Measurements from ENCODE around the gene KAT6B.

Gene KAT6B

GRCh38 chr10:74924251-74924963 lies 98.0 kb downstream of the KAT6B start:
- DNase-seq = no peak

GRCh38 chr10:74925291-74925690 lies 98.9 kb downstream of the KAT6B start:
- DNase-seq = no peak

- no peak for DNase-seq
These were observed 99.3 kb downstream of the KAT6B start for GRCh38 chr10:74925708-74926107.

GRCh38 chr10:74926791-74927585 lies 100.6 kb downstream of the KAT6B start:
- no peak for DNase-seq

- DNase-seq = no peak
These were observed 101.3 kb downstream of the KAT6B start for GRCh38 chr10:74927701-74928100.

- DNase-seq = no peak
These were observed 102.4 kb downstream of the KAT6B start for GRCh38 chr10:74928742-74929191.

- no peak for DNase-seq
These were observed 102.8 kb downstream of the KAT6B start for GRCh38 chr10:74929197-74929596.

- no peak for DNase-seq
These were observed 104.6 kb downstream of the KAT6B start for GRCh38 chr10:74930965-74931364.

GRCh38 chr10:74932648-74933047 lies 106.2 kb downstream of the KAT6B start:
- no peak for DNase-seq

GRCh38 chr10:74934100-74934812 lies 107.9 kb downstream of the KAT6B start:
- no peak for DNase-seq

- DNase-seq = no peak
These were observed 110.3 kb downstream of the KAT6B start for GRCh38 chr10:74936577-74937265.

GRCh38 chr10:74937266-74937856 lies 111.0 kb downstream of the KAT6B start:
- DNase-seq = no peak

- no peak for DNase-seq
These were observed 117.8 kb downstream of the KAT6B start for GRCh38 chr10:74944205-74944604.

GRCh38 chr10:74947781-74948401 lies 121.5 kb downstream of the KAT6B start:
- DNase-seq = no peak

- no peak for DNase-seq
These were observed 122.8 kb downstream of the KAT6B start for GRCh38 chr10:74949034-74949832.

- no peak for DNase-seq
These were observed 123.7 kb downstream of the KAT6B start for GRCh38 chr10:74949843-74950765.

- DNase-seq = no peak
These were observed 126.8 kb downstream of the KAT6B start for GRCh38 chr10:74953214-74953613.

GRCh38 chr10:74955796-74956195 lies 129.4 kb downstream of the KAT6B start:
- DNase-seq = no peak

- no peak for DNase-seq
These were observed 130.2 kb downstream of the KAT6B start for GRCh38 chr10:74956555-74957111.

Measured in activated CD4-positive, alpha-beta T cell treated with anti-CD3 and anti-CD28 coated beads for 1 hour (primary cell).